HepG2 (cell line): ENCODE measurements around the gene PNP. TPM values are rescaled to one million over a fixed set of nuclear protein-coding genes. Genes with fewer than 3 reads are reported as not detected.

Experiments used
- ATAC-seq: fragments of 200-7000 bp; cut with Tn5 transposase; 3 replicates; pipeline ENCODE4 v1.9.1; 2020; ENCODE audit warnings: mild to moderate bottlenecking, moderate library complexity
- BruUV-seq: library from RNA; stranded (reverse); fragments of 400-500 nt; replicated peaks from 2 replicates; lab custom pipeline; 2021; lab: Mats Ljungman, UMichigan
- CTCF ChIA-PET: fragments of 300-600 bp; formaldehyde crosslinking; extraction: SDS; loops from one replicate; lab custom pipeline; 2021; ENCODE audit warnings: low total read pairs, inconsistent platforms, low intra/inter-chr PET ratio; lab: Yijun Ruan, JAX
- POLR2A ChIA-PET: fragments of 350-600 bp; sonication (Branson Sonifier 250); formaldehyde crosslinking; loops from one replicate; lab custom pipeline; 2020; ENCODE audit warnings: antibody characterized with exemption, inconsistent platforms; lab: Yijun Ruan, JAX
- DNase-seq: peaks from one replicate; pipeline ENCODE4 v3.0.0-alpha.2; 2015; ENCODE audit warnings: low spot score
- FAIRE-seq: peaks from 3 replicates; lab custom pipeline; 2011; peaks lifted over from hg19 to GRCh38; lab: Jason Lieb, UNC
- H2AFZ ChIP-seq: one replicate; pipeline ENCODE4 v1.6.1; 2011; ENCODE audit warnings: low read length, inconsistent platforms
- H3K27ac ChIP-seq: fragments of 300-600 bp; 3 replicates; pipeline ENCODE4 v1.8.0; 2011; ENCODE audit warnings: mixed run types, mild to moderate bottlenecking, mixed read lengths, low read length, inconsistent platforms; ENCODE audit not compliant: insufficient read depth; ENCODE audit errors: extremely low read length
- H3K27me3 ChIP-seq, 2 experiments: fragments of 200-600 bp in 1 of 2; 2 replicates in 1 of 2; 3 replicates in 1 of 2; pipeline versions ENCODE4 v1.6.0 to v1.8.0; 2011; ENCODE audit warnings: low read length in 2 of 2, mild to moderate bottlenecking in 2 of 2, moderate library complexity in 2 of 2, inconsistent platforms in 1 of 2; ENCODE audit not compliant: insufficient read depth in 2 of 2, control insufficient read depth in 1 of 2
- H3K36me3 ChIP-seq, 2 experiments: fragments of 200-600 bp in 1 of 2; replicated peaks in 1 of 2; 2 replicates in 1 of 2; 3 replicates in 1 of 2; pipeline versions ENCODE4 v1.5.1 to v1.8.0; 2011; ENCODE audit warnings: low read length in 2 of 2, inconsistent platforms in 1 of 2; ENCODE audit not compliant: insufficient read depth in 2 of 2, control insufficient read depth in 1 of 2
- H3K4me1 ChIP-seq: 2 replicates; pipeline ENCODE4 v1.5.1; 2012; ENCODE audit warnings: low read length, inconsistent platforms; ENCODE audit not compliant: insufficient read depth
- H3K4me2 ChIP-seq: 2 replicates; pipeline ENCODE4 v1.6.0; 2011; ENCODE audit warnings: low read depth, low read length, inconsistent platforms
- H3K4me3 ChIP-seq, 3 experiments: fragments of 200-600 bp in 1 of 3; sonication (generic), shearing (Covaris generic) in 1 of 3; replicated peaks in 1 of 3; 2 replicates each; pipeline ENCODE4 v1.5.1; 2011 to 2016; ENCODE audit warnings: low read length in 3 of 3, inconsistent platforms in 2 of 3, low read depth in 2 of 3, mild to moderate bottlenecking in 2 of 3, control low read depth in 1 of 3, mixed read lengths in 1 of 3; ENCODE audit not compliant: insufficient read depth in 1 of 3
- H3K79me2 ChIP-seq: one replicate; pipeline ENCODE4 v1.6.1; 2011; ENCODE audit warnings: low read length, inconsistent platforms; ENCODE audit not compliant: insufficient read depth
- H3K9ac ChIP-seq: 2 replicates; pipeline ENCODE4 v1.6.0; 2011; ENCODE audit warnings: mild to moderate bottlenecking, low read depth, low read length, inconsistent platforms; ENCODE audit not compliant: insufficient read depth
- H3K9me3 ChIP-seq: 2 replicates; pipeline ENCODE4 v1.5.1; 2012; ENCODE audit warnings: mild to moderate bottlenecking, low read length
- H4K20me1 ChIP-seq: 2 replicates; pipeline ENCODE4 v1.6.0; 2011; ENCODE audit warnings: inconsistent platforms, mild to moderate bottlenecking, low read length, moderate library complexity; ENCODE audit not compliant: insufficient read depth
- AGO2 ChIP-seq: fragments of 200-400 bp; formaldehyde crosslinking; optimal IDR thresholded peaks from 2 replicates; pipeline ENCODE3; 2017; ENCODE audit warnings: mild to moderate bottlenecking, low read depth, low read length, moderate library complexity
- RBM39 ChIP-seq: fragments of 200-400 bp; formaldehyde crosslinking; IDR thresholded peaks from one replicate; pipeline ENCODE4 v1.6.1; 2018; ENCODE audit warnings: antibody characterized with exemption, mild to moderate bottlenecking, low read depth, low read length; ENCODE audit not compliant: poor library complexity, severe bottlenecking
- SUZ12 ChIP-seq: fragments of 150-350 bp; IDR thresholded peaks from 2 replicates; pipeline ENCODE4 v1.6.1; 2014; ENCODE audit warnings: low read depth, low read length
- ZNF121 ChIP-seq: sonication (generic); formaldehyde crosslinking; IDR thresholded peaks from 2 replicates; pipeline ENCODE4 v1.5.0; 2020; ENCODE audit warnings: mild to moderate bottlenecking, missing genetic modification reagents
- ZNF367 ChIP-seq: sonication (generic); formaldehyde crosslinking; IDR thresholded peaks from 2 replicates; pipeline ENCODE4 v1.4.0; 2020; ENCODE audit warnings: missing genetic modification reagents, borderline replicate concordance
- ZNF451 ChIP-seq: sonication (generic); formaldehyde crosslinking; IDR thresholded peaks from 2 replicates; pipeline ENCODE4 v1.5.0; 2020; ENCODE audit warnings: mild to moderate bottlenecking, missing genetic modification reagents
- ZNF569 ChIP-seq: sonication (generic); formaldehyde crosslinking; IDR thresholded peaks from 2 replicates; pipeline ENCODE4 v1.5.0; 2020; ENCODE audit warnings: mild to moderate bottlenecking, missing genetic modification reagents, moderate library complexity, borderline replicate concordance
- WGBS: methylation state at CpG from one replicate; pipeline ENCODE4 v1.1.6; 2017; ENCODE audit warnings: low lambda C conversion rate; 5-methylcytosine and 5-hydroxymethylcytosine counted together
- in situ Hi-C: cut with HindIII; loops from 2 replicates; pipeline ENCODE4 v1.10.0; 2017; ENCODE audit warnings: low pct_unique_long_range_greater_than_20kb; ENCODE audit not compliant: extremely low pct_ligation_motif_present
- intact Hi-C: fragments of 100-400 bp; cut with micrococcal nuclease; formaldehyde crosslinking; loops from one replicate; pipeline ENCODE4 v1.10.0; 2022; ENCODE audit not compliant: unreplicated experiment
- polyA plus RNA-seq, 8 experiments: library from polyadenylated mRNA; depleted of rRNA in 3 of 8; stranded (reverse) in 7 of 8; unstranded in 1 of 8; fragments of >200 nt; fragmentation: Illumina TruSeq in 4 of 8; extraction: Trizol in 4 of 8; gene quantifications; 2 replicates each; pipeline versions ENCODE4 v1.2.1 to v1.2.3, GENCODE V29; 2011 to 2016; ENCODE audit warnings: low read depth in 4 of 8, missing spikeins in 1 of 8, mixed read lengths in 1 of 8; ENCODE audit not compliant: insufficient read depth in 1 of 8
- total RNA-seq, 5 experiments: library from RNA; depleted of rRNA; stranded (reverse); fragments of >200 nt; fragmentation: Illumina TruSeq; extraction: Trizol; gene quantifications; 2 replicates each; pipeline ENCODE4 v1.2.3, GENCODE V29; 2016; ENCODE audit warnings: low read depth in 1 of 5
- TF ChIP-seq, protein P1 (sequence below): sonication (generic); formaldehyde crosslinking; conservative IDR thresholded peaks from 2 replicates; pipeline ENCODE4 v1.4.0; 2020; ENCODE audit warnings: missing genetic modification reagents
- TF ChIP-seq, protein P2 (sequence below): sonication (generic); formaldehyde crosslinking; IDR thresholded peaks from 2 replicates; pipeline ENCODE4 v1.4.0; 2020; ENCODE audit warnings: missing genetic modification reagents, borderline replicate concordance
- TF ChIP-seq, protein P3 (sequence below): IDR thresholded peaks from 2 replicates; pipeline ENCODE4 v1.6.1; 2016; ENCODE audit warnings: missing compliant biosample characterization, missing genetic modification reagents, borderline replicate concordance

Gene PNP
- total and polyA plus RNA-seq, 2 of the 13 experiments (the other 11 are each of a cell fraction or from before 2014, with no cell fraction given), result 45.4 to 74.8 TPM

DNA sequence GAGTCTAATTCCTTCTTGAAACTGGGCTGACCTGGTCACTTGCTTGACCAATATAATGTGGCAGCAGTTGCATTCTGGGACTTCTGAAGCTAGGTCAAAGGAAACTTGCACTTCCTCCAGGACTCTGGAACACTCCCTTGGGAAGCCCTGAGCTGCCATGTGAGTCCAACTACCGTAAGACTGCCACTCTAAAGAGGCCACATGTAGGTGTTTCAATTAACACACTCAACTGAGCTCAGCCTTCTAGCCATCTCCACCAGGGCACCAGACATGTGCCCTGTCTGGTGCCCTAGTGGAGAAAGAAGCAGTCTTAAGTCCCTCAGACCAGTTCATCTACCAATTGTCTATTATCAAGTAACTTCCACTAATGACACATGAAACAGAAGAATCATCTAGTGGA, 49.8 kb upstream of the PNP start:
- no TSS peak for BruUV-seq
- in situ Hi-C loops, result loop anchor here (5.0 kb wide), 1 partner anchor 38 kb away; the partner anchor contains the start of gene APEX1

More for the DNA sequence above, 49.8 kb upstream of the PNP start:
- Histone ChIP-seq H3K27ac (no peak overlapping the region), H3K36me3 (no peaks in the 10 kb centered on the region), H3K79me2 (no peaks in the 10 kb centered on the region), H3K9ac (no peak overlapping the region), H3K4me2 (peak overlapping the region; percentile 73), H2AFZ (no peak overlapping the region), H4K20me1 (no peaks in the 10 kb centered on the region), H3K27me3 (no peaks in the 10 kb centered on the region; a peak in 1 of 5 replicates), H3K4me3 (no peak overlapping the region), H3K9me3 (no peaks in the 10 kb centered on the region), H3K4me1 (peaks cover 42% of the 10 kb centered on the region)
- intact Hi-C loops, result loop anchor here (5.0 kb wide), 2 partner anchors 113 to 268 kb away; partner anchors contain the start of gene ANG
- FAIRE-seq (no peak), DNase-seq (no peak), ATAC-seq (peak; percentile 20; the same call in 2 of the 3 replicates)
- TF ChIP-seq, protein P1, sequence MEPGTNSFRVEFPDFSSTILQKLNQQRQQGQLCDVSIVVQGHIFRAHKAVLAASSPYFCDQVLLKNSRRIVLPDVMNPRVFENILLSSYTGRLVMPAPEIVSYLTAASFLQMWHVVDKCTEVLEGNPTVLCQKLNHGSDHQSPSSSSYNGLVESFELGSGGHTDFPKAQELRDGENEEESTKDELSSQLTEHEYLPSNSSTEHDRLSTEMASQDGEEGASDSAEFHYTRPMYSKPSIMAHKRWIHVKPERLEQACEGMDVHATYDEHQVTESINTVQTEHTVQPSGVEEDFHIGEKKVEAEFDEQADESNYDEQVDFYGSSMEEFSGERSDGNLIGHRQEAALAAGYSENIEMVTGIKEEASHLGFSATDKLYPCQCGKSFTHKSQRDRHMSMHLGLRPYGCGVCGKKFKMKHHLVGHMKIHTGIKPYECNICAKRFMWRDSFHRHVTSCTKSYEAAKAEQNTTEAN (CRISPR knock-in tag), result no peak
- no peak for TF ChIP-seq ZNF451 (CRISPR knock-in tag)
- no peak for TF ChIP-seq ZNF121 (CRISPR knock-in tag)
- TF ChIP-seq RBM39, result no peak
- TF ChIP-seq, protein P2, sequence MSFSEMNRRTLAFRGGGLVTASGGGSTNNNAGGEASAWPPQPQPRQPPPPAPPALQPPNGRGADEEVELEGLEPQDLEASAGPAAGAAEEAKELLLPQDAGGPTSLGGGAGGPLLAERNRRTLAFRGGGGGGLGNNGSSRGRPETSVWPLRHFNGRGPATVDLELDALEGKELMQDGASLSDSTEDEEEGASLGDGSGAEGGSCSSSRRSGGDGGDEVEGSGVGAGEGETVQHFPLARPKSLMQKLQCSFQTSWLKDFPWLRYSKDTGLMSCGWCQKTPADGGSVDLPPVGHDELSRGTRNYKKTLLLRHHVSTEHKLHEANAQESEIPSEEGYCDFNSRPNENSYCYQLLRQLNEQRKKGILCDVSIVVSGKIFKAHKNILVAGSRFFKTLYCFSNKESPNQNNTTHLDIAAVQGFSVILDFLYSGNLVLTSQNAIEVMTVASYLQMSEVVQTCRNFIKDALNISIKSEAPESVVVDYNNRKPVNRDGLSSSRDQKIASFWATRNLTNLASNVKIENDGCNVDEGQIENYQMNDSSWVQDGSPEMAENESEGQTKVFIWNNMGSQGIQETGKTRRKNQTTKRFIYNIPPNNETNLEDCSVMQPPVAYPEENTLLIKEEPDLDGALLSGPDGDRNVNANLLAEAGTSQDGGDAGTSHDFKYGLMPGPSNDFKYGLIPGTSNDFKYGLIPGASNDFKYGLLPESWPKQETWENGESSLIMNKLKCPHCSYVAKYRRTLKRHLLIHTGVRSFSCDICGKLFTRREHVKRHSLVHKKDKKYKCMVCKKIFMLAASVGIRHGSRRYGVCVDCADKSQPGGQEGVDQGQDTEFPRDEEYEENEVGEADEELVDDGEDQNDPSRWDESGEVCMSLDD (CRISPR knock-in tag), result no peak
- no peak for TF ChIP-seq SUZ12
- no peak for TF ChIP-seq ZNF569 (CRISPR knock-in tag)
- TF ChIP-seq, protein P3, sequence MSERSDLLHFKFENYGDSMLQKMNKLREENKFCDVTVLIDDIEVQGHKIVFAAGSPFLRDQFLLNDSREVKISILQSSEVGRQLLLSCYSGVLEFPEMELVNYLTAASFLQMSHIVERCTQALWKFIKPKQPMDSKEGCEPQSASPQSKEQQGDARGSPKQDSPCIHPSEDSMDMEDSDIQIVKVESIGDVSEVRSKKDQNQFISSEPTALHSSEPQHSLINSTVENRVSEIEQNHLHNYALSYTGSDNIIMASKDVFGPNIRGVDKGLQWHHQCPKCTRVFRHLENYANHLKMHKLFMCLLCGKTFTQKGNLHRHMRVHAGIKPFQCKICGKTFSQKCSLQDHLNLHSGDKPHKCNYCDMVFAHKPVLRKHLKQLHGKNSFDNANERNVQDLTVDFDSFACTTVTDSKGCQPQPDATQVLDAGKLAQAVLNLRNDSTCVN (CRISPR knock-in tag), result no peak
- no peak for TF ChIP-seq ZNF367
- no peak for TF ChIP-seq AGO2
- ChIA-PET CTCF (no interaction called here), POLR2A (interaction anchor here (1.5 to 3.5 kb wide), 5 partner anchors 9 to 76 kb away, joined by 3 to 59 read pairs (median 37); partner anchors contain the start of genes APEX1, OSGEP, PARP2 and PIP4P1)
- 20% methylated on average over 1 of the region's 1 CpG for WGBS
